ENCODE results near the gene FUT8.

Gene FUT8

DNA sequence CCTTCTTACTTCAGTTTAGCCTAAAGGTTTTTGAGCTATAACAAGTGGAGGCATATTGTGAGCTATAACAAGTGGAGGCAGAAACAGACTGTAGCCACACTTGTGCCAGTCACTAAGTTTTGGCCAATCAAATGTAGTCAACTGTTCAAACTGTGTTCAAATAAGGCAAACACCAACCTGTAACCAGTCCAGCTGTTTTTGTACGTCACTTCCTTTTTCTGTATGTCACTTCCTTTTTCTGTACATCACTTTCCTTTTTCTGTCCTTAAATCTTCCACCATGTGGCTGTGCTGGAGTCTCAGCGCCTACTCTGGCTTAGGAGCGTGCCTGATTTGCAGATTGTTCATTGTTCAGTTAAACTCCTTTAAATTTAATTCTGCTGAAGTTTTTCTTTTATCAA, 79.7 kb downstream of the FUT8 start:
- DNase-seq (ENCODE audit: low read depth in 2 of 2) = no peak

GRCh38 chr14:65495196-65495595, 82.7 kb downstream of the FUT8 start:
- DNase-seq (ENCODE audit: low read depth in 2 of 2) = no peak

DNA sequence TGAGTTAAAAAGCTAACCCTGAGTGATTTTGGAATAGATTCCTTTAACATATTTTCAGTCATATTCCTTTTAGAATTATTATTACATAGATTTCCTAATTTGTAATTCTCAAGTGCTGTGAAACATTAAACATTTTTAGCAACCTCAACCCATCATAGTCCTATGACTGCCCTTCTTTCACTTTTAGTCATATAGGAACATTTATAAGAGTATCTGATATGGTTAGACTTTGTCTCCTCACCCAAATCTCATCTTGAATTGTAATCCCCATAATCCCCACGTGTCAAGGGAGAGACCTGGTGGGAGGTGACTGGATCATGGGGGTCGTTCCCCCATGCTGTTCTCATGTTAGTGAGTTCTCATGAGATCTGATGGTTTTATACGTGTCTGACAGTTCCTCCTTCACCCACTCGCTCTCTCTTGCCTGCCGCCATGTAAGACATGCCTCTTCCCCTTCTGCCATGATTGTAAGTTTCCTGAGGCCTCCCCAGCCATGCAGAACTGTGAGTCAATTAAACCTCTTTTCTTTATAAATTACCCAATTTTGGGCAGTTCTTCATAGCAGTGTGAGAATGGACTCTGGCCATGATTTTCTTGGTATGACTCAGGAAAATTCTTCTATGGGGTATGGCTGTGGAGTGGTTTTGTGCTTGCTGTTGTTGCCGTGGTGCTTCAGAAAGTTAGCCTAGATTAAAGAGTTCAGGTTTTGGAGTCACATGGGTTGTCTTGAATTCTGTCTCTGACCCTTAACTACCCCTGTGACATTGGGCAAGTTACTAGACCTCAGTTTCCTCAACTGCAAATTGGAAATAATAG, 83.9 kb downstream of the FUT8 start:
- no peak for DNase-seq (ENCODE audit: low read depth in 2 of 2)

DNA sequence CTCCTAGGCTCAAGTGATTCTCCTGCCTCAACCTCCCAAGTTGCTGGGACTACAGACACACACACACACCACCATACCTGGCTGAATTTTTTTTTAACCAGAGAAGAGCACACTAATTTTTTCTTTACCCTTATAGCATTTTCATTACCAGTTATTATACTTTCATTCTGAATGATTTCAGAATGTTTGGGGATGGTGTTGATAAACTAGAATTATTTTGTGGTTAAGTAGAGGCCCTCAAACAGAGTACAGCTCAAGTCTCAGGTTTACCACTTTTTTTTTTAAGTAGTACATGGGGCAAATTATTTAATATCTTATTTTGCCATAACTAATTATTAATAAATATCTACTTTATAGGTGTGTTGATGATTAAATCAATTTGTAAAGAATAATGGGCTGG, 86.6 kb downstream of the FUT8 start:
- DNase-seq (ENCODE audit: low read depth in 2 of 2) = no peak

- DNase-seq (ENCODE audit: low read depth in 2 of 2) = no peak
Measured at GRCh38 chr14:65500075-65500474, 87.5 kb downstream of the FUT8 start.

- DNase-seq (ENCODE audit: low read depth in 2 of 2) = no peak
Measured at GRCh38 chr14:65501328-65501727, 88.8 kb downstream of the FUT8 start.

DNA sequence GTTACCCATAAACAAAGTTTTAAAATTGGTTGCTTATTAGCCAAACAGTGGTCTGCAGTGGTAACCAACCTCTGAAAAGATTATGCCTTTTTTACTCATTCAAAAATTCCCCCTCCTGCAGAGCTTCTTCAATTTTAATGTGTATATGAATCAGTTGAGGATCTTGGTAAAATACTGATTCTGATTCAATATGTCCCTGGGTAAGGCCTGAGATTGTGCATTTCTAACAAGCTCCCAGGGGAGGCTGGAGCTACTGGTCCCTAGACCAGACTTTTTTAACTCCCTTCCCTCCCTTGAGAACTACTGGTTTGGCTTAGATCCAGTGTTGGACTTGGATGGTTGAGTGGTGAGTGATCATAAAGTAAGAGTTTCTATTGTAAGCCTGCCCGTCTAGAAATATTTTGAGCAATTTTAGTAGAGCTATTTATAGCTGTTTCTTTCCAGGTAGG, 90.2 kb downstream of the FUT8 start:
- no peak for DNase-seq (ENCODE audit: low read depth in 2 of 2)

DNA sequence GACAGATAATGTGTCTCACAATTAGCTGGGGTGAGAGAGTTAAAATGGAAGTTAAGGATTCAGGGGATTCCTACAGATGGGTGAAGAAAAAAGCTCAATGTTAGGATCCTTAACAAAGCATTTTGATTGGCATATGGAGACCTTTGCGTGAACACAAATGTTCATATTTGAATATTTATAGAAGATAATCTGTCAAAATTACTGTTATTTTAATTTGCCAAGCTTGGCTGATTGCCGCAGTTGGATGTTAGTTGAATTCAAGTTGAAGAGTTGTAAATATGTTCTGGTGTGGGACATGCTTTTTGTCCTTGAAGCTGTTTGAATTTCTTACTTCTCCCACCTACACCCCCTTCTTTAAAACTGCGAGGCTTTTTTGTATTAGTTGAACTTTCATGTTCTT, 91.2 kb downstream of the FUT8 start:
- no peak for DNase-seq (ENCODE audit: low read depth in 2 of 2)

DNA sequence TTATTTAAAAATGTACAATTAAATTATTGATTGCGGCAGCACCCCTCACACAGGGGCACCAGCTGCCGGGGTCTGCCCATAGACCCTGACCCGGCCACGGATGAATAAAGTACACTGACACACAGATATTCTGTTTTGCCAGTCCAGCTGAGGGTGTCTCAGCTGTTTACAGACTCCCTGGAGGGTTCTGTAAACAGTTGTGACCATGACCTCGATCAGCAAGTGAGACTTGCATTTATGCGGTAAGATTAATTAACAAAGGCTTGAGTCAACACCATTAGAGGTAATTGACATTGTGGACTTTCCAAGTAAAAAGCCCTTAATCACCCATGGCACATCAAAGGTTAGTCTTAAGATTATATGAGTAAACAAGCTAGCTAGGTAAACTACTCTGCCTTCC, 94.3 kb downstream of the FUT8 start:
- no peak for DNase-seq (ENCODE audit: low read depth in 2 of 2)

GRCh38 chr14:65509842-65510241, 97.3 kb downstream of the FUT8 start:
- no peak for DNase-seq (ENCODE audit: low read depth in 2 of 2)

GRCh38 chr14:65513671-65514070, 101.1 kb downstream of the FUT8 start:
- no peak for DNase-seq (ENCODE audit: low read depth in 2 of 2)

- no peak for DNase-seq (ENCODE audit: low read depth in 2 of 2)
Measured at GRCh38 chr14:65517635-65518542, 105.4 kb downstream of the FUT8 start.

- DNase-seq (ENCODE audit: low read depth in 2 of 2) = no peak
Measured at GRCh38 chr14:65528069-65528468, 115.5 kb downstream of the FUT8 start.

DNA sequence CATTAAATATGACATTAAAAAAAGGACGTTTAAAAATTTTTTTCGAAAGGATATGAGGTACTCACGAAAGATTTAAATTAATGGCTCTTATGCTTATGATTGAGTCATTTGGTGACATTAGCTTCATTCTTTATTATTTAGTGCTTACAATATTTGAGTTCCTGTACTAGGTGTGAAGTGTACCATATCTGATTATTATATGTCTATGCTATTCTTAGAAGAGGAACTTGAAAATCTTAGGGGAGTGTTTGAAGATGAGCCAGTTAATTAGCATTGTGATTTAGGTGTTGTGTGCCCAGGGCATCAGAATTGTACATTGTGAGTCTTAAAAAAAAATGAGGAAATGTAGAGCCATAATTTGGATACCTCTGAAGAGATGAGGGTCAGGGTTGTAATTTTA, 118.6 kb downstream of the FUT8 start:
- DNase-seq (ENCODE audit: low read depth in 2 of 2) = no peak

DNA sequence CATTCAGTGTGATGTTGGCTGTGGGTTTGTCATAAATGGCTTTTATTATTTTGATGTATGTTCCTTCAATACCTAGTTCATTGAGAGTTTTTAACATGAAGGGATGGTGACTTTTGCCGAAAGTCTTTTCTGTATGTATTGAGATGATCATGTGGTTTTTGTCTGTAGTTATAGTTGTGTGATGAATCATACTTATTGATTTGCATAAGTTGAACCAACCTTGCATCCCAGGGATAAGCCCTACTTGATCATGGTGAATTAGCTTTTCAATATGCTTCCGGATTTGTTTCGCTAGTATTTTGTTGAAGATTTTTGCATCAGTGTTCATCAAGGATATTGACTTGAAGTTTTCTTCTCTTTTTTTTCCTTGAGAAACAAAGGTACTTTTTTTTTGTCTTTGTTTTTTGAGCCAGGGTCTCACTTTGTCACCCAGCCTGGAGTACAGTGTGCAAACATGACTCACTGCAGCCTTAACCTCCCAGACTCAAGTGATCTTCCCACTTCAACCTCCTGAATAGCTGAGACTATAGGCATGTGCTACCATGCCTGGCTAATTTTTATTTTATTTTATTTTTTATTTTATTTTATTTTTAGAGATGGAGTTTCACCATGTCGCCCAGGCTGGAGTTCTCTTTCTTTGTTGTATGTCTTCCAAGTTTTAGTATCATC, 121.3 kb downstream of the FUT8 start:
- no peak for DNase-seq (ENCODE audit: low read depth in 2 of 2)

DNA sequence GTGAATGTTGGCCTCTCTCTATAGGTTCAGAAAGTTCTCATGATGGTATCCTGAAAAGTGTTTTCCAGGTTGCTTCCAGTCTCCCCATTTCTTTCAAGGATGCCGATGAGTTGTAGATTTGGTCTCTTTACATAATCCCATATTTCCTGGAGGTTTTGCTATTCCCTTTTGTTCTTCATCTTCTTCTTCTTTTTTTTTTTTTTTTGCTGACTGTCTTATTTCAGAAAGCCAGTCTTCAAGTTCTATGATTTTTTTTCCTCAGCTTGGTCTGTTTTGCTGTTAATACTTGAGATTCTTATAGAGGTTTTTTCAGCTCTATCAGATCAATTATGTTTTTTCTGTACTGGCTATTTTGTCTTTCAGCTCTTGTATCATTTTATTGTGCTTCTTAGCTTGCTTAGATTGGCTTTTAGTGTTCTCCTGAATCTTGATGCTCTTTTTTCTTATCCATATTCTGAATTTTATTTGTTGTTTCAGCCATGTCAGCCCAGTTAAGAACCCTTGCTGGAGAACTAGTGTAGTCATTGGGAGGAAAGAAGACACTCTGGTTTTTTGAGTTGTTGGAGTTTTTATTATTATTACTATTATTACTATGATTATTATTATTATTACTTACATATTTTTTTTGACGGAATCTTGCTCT, 124.4 kb downstream of the FUT8 start:
- no peak for DNase-seq (ENCODE audit: low read depth in 2 of 2)

GRCh38 chr14:65548878-65549277, 136.3 kb downstream of the FUT8 start:
- no peak for DNase-seq (ENCODE audit: low read depth in 2 of 2)

- no peak for DNase-seq (ENCODE audit: low read depth in 2 of 2)
Measured at GRCh38 chr14:65549429-65549828, 136.9 kb downstream of the FUT8 start.

- no peak for DNase-seq (ENCODE audit: low read depth in 2 of 2)
Measured at GRCh38 chr14:65550779-65551643, 138.5 kb downstream of the FUT8 start.

GRCh38 chr14:65552724-65553123, 140.2 kb downstream of the FUT8 start:
- no peak for DNase-seq (ENCODE audit: low read depth in 2 of 2)

DNA sequence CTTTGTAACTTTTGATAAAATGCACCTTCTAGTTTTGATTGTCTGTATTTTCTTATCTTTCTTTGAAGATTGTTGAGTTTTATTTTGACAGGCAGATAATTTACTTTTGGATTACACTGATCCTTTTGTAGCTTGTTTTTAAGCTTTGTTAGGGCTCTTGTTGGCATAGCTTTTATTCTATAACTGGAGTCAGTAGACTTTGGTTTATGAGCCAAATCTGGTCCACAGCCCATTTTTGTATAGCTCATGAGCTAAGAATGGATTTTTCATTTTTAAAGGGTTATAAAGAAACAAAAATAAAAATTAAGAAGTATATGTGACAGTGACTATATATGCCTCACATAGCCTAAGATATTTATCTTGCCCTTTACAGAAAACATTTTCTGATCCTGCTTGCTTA, 142.3 kb downstream of the FUT8 start:
- no peak for DNase-seq (ENCODE audit: low read depth in 2 of 2)
